Stimulated activated CD4-positive, alpha-beta T cell treated with anti-CD3 and anti-CD28 coated beads, Interleukin-2, amount 100 ng/mL, for 48 hours (primary cell): Measurements from ENCODE around the gene GBF1.

Experiments
- DNase-seq, 2 donors: peaks; one replicate each; pipeline ENCODE4 v3.0.0-alpha.2; 2020

GBF1 gene

GRCh38 chr10:102429468-102429867 is 184.1 kb downstream of the GBF1 start:
- no peak for DNase-seq

- DNase-seq, result no peak
Observed at GRCh38 chr10:102431452-102432124, 186.3 kb downstream of the GBF1 start.
